CD4-positive, alpha-beta T cell (primary cell): ENCODE data around the gene PRKCB. TPM values are rescaled to one million over a fixed set of nuclear protein-coding genes. Genes with fewer than 3 reads are reported as not detected.
A peak's percentile ranks its signal among the peaks of the same experiment; 100 is the strongest.

Source experiments
- ATAC-seq: fragments of 200-7000 bp; cut with Tn5 transposase; one replicate; pipeline ENCODE4 v1.10.0; 2022; ENCODE audit warnings: mild to moderate bottlenecking; ENCODE audit not compliant: poor library complexity
- CTCF ChIA-PET: fragments of 350-600 bp; sonication (Branson Sonifier 250); formaldehyde crosslinking; loops from one replicate; lab custom pipeline; 2021; ENCODE audit warnings: antibody characterized with exemption, inconsistent platforms; lab: Charles Lee
- POLR2A ChIA-PET: fragments of 350-600 bp; sonication (Branson Sonifier 250); formaldehyde crosslinking; loops from one replicate; lab custom pipeline; 2021; ENCODE audit warnings: antibody characterized with exemption, inconsistent platforms; lab: Charles Lee
- DNase-seq, 14 experiments: peaks; one replicate each; pipeline ENCODE4 v3.0.0-alpha.2; 2013 to 2020; ENCODE audit warnings: mixed read lengths in 2 of 14
- H3K27ac ChIP-seq, 2 donors: one replicate each; pipeline versions ENCODE4 v1.5.1 to v1.7.0; 2013; ENCODE audit warnings: low read length in 2 of 2, low read depth in 1 of 2, mild to moderate bottlenecking in 1 of 2
- H3K27me3 ChIP-seq, 2 experiments: 1 replicate in 1 of 2; 2 replicates in 1 of 2; pipeline versions ENCODE4 v1.6.1 to v1.7.0; 2013; ENCODE audit warnings: low read length in 2 of 2, control low read depth in 1 of 2, mild to moderate bottlenecking in 1 of 2, moderate library complexity in 1 of 2; ENCODE audit not compliant: insufficient read depth in 2 of 2, control insufficient read depth in 1 of 2
- H3K36me3 ChIP-seq: one replicate; pipeline ENCODE4 v1.6.1; 2013; ENCODE audit warnings: low read length, control low read depth; ENCODE audit not compliant: insufficient read depth
- H3K4me1 ChIP-seq: one replicate; pipeline ENCODE4 v1.6.1; 2013; ENCODE audit warnings: low read length, control low read depth; ENCODE audit not compliant: insufficient read depth
- H3K4me3 ChIP-seq: one replicate; pipeline ENCODE4 v1.5.1; 2013; ENCODE audit warnings: mild to moderate bottlenecking, low read length, moderate library complexity
- H3K9me3 ChIP-seq, 2 experiments: 1 replicate in 1 of 2; 2 replicates in 1 of 2; pipeline versions ENCODE4 v1.6.1 to v1.7.0; 2013; ENCODE audit warnings: low read length in 2 of 2, mild to moderate bottlenecking in 2 of 2, control low read depth in 1 of 2, moderate library complexity in 1 of 2; ENCODE audit not compliant: control insufficient read depth in 1 of 2, insufficient read depth in 1 of 2
- H3K27ac Mint-ChIP-seq: one replicate; pipeline ENCODE4 v1.8.0; 2020; ENCODE audit warnings: mixed read lengths
- H3K27me3 Mint-ChIP-seq: one replicate; pipeline ENCODE4 v1.8.0; 2021; ENCODE audit warnings: mixed read lengths
- H3K36me3 Mint-ChIP-seq: one replicate; pipeline ENCODE4 v1.8.0; 2021; ENCODE audit warnings: low read depth, mixed read lengths
- H3K4me1 Mint-ChIP-seq: one replicate; pipeline ENCODE4 v1.8.0; 2021; ENCODE audit warnings: low read depth, mixed read lengths
- H3K4me3 Mint-ChIP-seq: one replicate; pipeline ENCODE4 v1.8.0; 2020; ENCODE audit warnings: mild to moderate bottlenecking, mixed read lengths
- H3K9me3 Mint-ChIP-seq: one replicate; pipeline ENCODE4 v1.8.0; 2020; ENCODE audit warnings: mixed read lengths
- CTCF ChIP-seq: fragments of 200-600 bp; IDR thresholded peaks from one replicate; pipeline ENCODE4 v1.8.0; 2022; ENCODE audit warnings: antibody characterized with exemption, mild to moderate bottlenecking
- intact Hi-C, 2 experiments: fragments of 100-400 bp; cut with DNase I in 1 of 2; cut with micrococcal nuclease in 1 of 2; formaldehyde crosslinking; loops; one replicate each; pipeline versions ENCODE4 v1.15.1 to v1.9.0; 2023 to 2025; cut with DNase I, micrococcal nuclease
- total RNA-seq, 174 experiments: library from RNA in 2 of 174; stranded (reverse) in 2 of 174; gene quantifications; one replicate each; pipeline ENCODE4 v1.2.3 and lab custom pipeline; 2021 to 2026

The PRKCB gene
- total RNA-seq, 2 experiments from 2014 or later: 64.7 TPM

- ChIA-PET CTCF (interaction anchor here (0.8 to 0.9 kb wide), 2 partner anchors 8 to 9 kb away, joined by 3 read pairs; no protein-coding TSS in a partner anchor), POLR2A (interaction anchor here (0.7 to 1.0 kb wide), 4 partner anchors 26 to 141 kb away, joined by 3 to 4 read pairs (median 4); partner anchors contain the start of gene PRKCB)
- H3K4me1 ChIP-seq: peaks cover 37% of the 10 kb centered on the region
These were observed 33.3 kb downstream of the PRKCB start for GRCh38 chr16:23869052-23869451.

GRCh38 chr16:23871924-23872323 is 36.1 kb downstream of the PRKCB start:
- Histone ChIP-seq H3K27me3 (no peaks in the 10 kb centered on the region), H3K27ac (no peak overlapping the region), H3K9me3 (no peaks in the 10 kb centered on the region), H3K4me1 (peaks cover 17% of the 10 kb centered on the region), H3K36me3 (no peaks in the 10 kb centered on the region), H3K4me3 (no peak overlapping the region)
- ATAC-seq (no peak), DNase-seq (no peak)
- intact Hi-C loops: no loop called here
- ChIA-PET POLR2A (interaction anchor here (0.7 to 2.7 kb wide), 2 partner anchors 8 to 15 kb away, joined by 3 to 8 read pairs; no protein-coding TSS in a partner anchor), CTCF (interaction anchor here (0.5 to 1.5 kb wide), 2 partner anchors 138 to 661 kb away, joined by 3 to 4 read pairs; no protein-coding TSS in a partner anchor)
- no peaks in the 10 kb centered on the region for H3K27me3 Mint-ChIP-seq
- TF ChIP-seq CTCF: no peak
- H3K9me3 Mint-ChIP-seq: no peaks in the 10 kb centered on the region
- peaks cover 4% of the 10 kb centered on the region for H3K36me3 Mint-ChIP-seq
- H3K27ac Mint-ChIP-seq: no peak overlapping the region
- H3K4me3 Mint-ChIP-seq: no peak overlapping the region
- H3K4me1 Mint-ChIP-seq: peaks cover 77% of the 10 kb centered on the region

More at GRCh38 chr16:23869052-23869451, 33.3 kb downstream of the PRKCB start:
- Histone ChIP-seq H3K9me3 (no peaks in the 10 kb centered on the region), H3K27me3 (no peaks in the 10 kb centered on the region), H3K4me3 (no peak overlapping the region), H3K27ac (no peak overlapping the region), H3K36me3 (no peaks in the 10 kb centered on the region)
- Mint-ChIP-seq H3K4me3 (peak overlapping the region; percentile 23), H3K4me1 (peaks cover 82% of the 10 kb centered on the region), H3K27ac (peak overlapping the region; percentile 3), H3K36me3 (peaks cover 4% of the 10 kb centered on the region), H3K27me3 (no peaks in the 10 kb centered on the region), H3K9me3 (no peaks in the 10 kb centered on the region)
- DNase-seq (peak in 5 of 14 experiments; percentile 8 to 67 (median 45)), ATAC-seq (peak; percentile 71)
- intact Hi-C loops: no loop called here
- no peak for TF ChIP-seq CTCF

- TF ChIP-seq CTCF: no peak
- H3K27ac Mint-ChIP-seq: no peak overlapping the region
- intact Hi-C loops: loop anchor here in 1 of 2 experiments (5.0 kb wide), 1 partner anchor 72 kb away; no protein-coding TSS in a partner anchor
- POLR2A ChIA-PET: interaction anchor here (2.7 kb wide), 1 partner anchor 11 kb away, joined by 8 read pairs; no protein-coding TSS in a partner anchor
- H3K36me3 ChIP-seq: peaks cover 2% of the 10 kb centered on the region
- peaks cover 4% of the 10 kb centered on the region for H3K36me3 Mint-ChIP-seq
- peaks cover 19% of the 10 kb centered on the region for H3K4me1 ChIP-seq
- CTCF ChIA-PET: interaction anchor here (0.7 kb wide), 1 partner anchor 48 kb away, joined by 3 read pairs; no protein-coding TSS in a partner anchor
- no peak overlapping the region for H3K4me3 Mint-ChIP-seq
- no peaks in the 10 kb centered on the region for H3K9me3 Mint-ChIP-seq
- no peak overlapping the region for H3K4me3 ChIP-seq
- no peaks in the 10 kb centered on the region for H3K9me3 ChIP-seq
- no peak overlapping the region for H3K27ac ChIP-seq
- ATAC-seq (no peak), DNase-seq (no peak)
- H3K27me3 ChIP-seq: no peaks in the 10 kb centered on the region
- no peaks in the 10 kb centered on the region for H3K27me3 Mint-ChIP-seq
- peaks cover 76% of the 10 kb centered on the region for H3K4me1 Mint-ChIP-seq
These were observed 39.0 kb downstream of the PRKCB start for GRCh38 chr16:23874613-23875294.
